Measurements from ENCODE around the gene OR6K2. TPM values are rescaled to one million over a fixed set of nuclear protein-coding genes. Genes with fewer than 3 reads are reported as not detected.
"Not testable (repeated sequence)": the region's sequence is repeated elsewhere in the genome, so short reads cannot be mapped to it uniquely, and the experiment has no call there.

OR6K2 gene, protein sequence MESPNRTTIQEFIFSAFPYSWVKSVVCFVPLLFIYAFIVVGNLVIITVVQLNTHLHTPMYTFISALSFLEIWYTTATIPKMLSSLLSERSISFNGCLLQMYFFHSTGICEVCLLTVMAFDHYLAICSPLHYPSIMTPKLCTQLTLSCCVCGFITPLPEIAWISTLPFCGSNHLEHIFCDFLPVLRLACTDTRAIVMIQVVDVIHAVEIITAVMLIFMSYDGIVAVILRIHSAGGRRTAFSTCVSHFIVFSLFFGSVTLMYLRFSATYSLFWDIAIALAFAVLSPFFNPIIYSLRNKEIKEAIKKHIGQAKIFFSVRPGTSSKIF
- not detected for polyA plus RNA-seq (ENCODE audit: insufficient read length in 4 of 4)

DNA sequence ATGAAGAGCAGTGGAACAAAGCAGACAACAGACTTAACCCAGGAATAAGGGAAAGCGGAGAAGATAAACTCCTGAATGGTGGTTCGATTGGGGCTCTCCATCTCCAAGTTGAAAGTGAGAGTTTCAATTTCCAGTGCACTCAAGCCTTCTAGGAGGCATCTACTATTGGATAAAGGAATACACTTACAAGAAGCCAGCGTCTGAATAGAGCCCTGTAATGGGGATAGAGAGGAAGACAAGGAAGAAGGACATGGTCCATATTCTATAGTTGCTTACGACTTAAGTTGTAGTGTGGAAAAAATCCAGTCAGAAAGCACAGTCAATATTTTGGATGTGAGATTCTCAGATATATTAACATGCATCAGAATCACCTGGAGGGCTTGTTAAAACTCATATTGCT, at the start of gene OR6K2:
Gene OR6K2 (minus strand): TSS at position 101 of the 400 bp plus-strand sequence. CDS start 0 bp downstream, at position 101.
- DNase-seq (ENCODE audit: low read depth in 4 of 4, low spot score in 2 of 4) = no peak

GRCh38 chr1:158735848-158736247, 35.4 kb upstream of the OR6K2 start:
- no peak for DNase-seq (ENCODE audit: low read depth in 4 of 4, low spot score in 2 of 4)

- DNase-seq (ENCODE audit: low read depth in 4 of 4, low spot score in 2 of 4) = no peak
Measured at GRCh38 chr1:158732524-158732923, 32.1 kb upstream of the OR6K2 start.

DNA sequence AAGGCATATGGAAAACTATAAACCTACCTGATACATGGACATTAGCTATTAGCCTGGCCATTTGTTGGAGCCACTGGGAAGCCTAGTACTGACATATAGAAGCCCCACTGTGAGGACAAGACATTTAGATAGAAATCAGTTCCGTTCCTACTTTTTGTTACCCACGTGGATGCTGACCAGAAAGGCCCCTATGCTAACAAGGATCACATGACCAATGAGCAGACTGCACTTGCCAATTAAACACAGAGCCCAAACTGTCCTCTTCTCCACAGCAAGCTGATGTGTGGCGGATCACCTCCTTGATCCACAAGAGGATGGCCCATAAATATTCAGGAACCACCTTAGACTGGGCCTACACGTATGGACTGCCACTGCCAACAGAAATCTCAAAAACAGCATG, 31.3 kb upstream of the OR6K2 start:
- no peak for DNase-seq (ENCODE audit: low read depth in 4 of 4, low spot score in 2 of 4)

DNA sequence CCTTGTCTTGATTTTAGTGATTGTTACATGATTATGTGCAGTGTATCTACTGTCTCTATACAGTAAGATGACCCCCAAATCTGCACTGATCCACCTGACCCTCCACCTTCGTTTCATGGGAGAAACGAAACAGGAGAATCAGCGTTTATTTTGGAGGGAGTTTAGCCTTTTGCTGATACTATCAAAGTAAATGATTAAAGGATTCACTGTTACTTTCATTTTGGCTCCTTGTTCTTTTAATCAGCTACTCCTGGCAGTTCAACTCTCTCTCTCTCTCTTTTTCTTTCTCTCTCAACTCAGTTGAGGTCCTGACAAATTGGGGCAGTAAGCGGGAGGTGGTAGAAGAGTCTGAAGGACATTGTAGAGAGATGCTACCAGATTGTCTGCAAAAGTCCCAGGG, 30.0 kb upstream of the OR6K2 start:
- no peak for DNase-seq (ENCODE audit: low read depth in 4 of 4, low spot score in 2 of 4)

GRCh38 chr1:158728510-158729225, 28.2 kb upstream of the OR6K2 start:
- no peak for DNase-seq (ENCODE audit: low read depth in 4 of 4, low spot score in 2 of 4)

- no peak for DNase-seq (ENCODE audit: low read depth in 4 of 4, low spot score in 2 of 4)
Measured at GRCh38 chr1:158724442-158724841, 24.0 kb upstream of the OR6K2 start.

- DNase-seq (ENCODE audit: low read depth in 4 of 4, low spot score in 2 of 4) = no peak
Measured at GRCh38 chr1:158720620-158721019, 20.2 kb upstream of the OR6K2 start, which contains the start of gene OR6K3. OR6K3 (minus strand) TSS chr1:158720720; CDS start chr1:158718115, 2,605 bp downstream.

DNA sequence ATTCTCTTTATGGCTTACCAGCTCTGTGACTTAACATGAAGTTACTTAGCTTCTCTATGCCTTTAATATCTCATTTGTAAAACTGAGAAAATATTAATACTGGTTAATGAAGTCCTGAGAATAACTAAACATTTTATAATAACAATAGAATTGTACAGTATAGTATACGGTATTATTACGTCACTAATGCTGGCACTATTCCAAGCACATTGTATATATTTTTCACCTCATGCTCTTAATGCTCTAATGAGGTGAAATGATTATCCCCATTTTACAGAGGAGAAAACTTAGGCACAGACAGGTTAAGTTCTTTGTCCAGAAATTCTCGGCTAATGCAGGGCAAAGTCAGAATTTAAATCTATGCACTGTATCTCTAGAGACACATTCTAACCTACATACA, 19.2 kb upstream of the OR6K2 start:
- no peak for DNase-seq (ENCODE audit: low read depth in 4 of 4, low spot score in 2 of 4)

DNA sequence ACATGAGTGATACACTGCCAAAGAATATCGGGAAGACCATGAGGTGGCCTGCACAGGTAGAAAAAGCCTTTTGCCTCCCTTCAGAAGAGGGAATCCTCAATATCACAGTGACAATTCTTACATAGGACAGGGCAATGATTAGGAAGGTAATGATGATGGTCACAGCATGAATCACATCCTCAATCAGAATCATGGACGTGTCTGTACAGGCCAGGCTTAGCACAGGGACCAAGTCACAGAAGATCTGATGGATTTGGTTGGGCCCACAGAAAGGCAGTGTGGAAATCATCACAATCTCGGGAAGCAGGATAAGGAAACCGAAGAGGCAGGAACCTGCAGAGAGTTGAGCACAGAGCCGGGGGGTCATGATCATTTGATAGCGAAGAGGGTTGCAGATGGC, 16.9 kb upstream of the OR6K2 start:
- no peak for DNase-seq (ENCODE audit: low read depth in 4 of 4, low spot score in 2 of 4)

DNA sequence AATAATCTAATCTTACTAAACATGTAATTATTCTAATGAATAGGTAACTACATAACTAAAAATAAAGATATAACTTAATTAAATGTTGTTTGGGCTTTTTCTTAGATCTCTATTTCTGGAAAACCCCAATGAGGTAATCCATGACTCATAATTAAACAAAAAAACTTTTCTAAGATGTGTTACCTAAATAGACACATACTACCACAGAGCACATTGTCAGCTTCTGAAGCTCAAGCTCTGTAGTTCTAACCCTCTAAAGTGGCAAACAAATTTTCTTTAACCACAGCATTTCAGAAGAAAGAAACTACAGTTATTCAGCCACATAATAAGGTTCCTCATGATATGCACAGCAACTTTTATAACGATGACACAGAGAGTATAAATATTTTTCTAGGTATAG, 15.9 kb upstream of the OR6K2 start:
- no peak for DNase-seq (ENCODE audit: low read depth in 4 of 4, low spot score in 2 of 4)

DNA sequence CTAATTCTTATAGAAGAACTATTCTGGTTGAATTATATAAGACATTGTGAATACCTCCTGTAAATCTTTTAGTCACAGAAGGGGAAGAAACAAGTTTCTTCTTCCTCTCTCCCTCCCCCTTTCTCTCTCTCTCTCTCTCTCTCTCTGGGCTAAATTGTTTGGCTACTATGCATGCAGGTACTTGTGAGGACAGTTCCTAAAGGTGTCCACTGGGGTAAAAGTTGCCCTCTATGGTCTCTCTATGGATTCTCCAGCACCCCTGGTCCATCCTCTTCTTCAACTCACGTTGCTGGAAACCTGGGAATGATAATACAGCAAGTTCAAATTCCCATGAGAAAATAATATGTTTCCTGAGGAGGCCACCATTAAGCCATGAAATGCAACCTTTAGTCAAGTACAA, 14.3 kb upstream of the OR6K2 start:
- no peak for DNase-seq (ENCODE audit: low read depth in 4 of 4, low spot score in 2 of 4)

- DNase-seq (ENCODE audit: low read depth in 4 of 4, low spot score in 2 of 4) = no peak
Measured at GRCh38 chr1:158711098-158711497, 10.6 kb upstream of the OR6K2 start.

- no peak for DNase-seq (ENCODE audit: low read depth in 4 of 4, low spot score in 2 of 4)
Measured at GRCh38 chr1:158706096-158706495, 5.6 kb upstream of the OR6K2 start.

DNA sequence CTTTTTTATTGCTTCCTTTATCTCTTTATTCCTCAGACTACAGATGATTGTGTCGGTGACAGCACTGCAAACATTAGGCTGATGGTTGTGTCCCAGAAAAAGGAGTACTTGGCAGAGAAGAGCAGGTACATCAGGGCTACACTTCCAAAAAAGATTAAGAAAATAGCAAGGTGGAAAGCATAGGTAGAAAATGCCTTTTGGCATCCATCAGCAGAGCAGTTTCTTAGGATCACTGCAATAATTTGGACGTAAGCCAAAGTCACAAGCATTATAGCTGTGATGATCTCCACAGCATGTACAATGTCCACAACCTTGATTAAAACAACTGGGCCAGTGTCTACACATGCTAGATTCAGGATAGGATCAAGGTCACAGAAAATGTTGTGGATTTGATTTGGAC, 5.9 kb downstream of the OR6K2 start:
- DNase-seq (ENCODE audit: low read depth in 4 of 4, low spot score in 2 of 4) = no peak

- no peak for DNase-seq (ENCODE audit: low read depth in 4 of 4, low spot score in 2 of 4)
Measured at GRCh38 chr1:158692356-158692755, 8.1 kb downstream of the OR6K2 start.

GRCh38 chr1:158691907-158692306, 8.5 kb downstream of the OR6K2 start:
- no peak for DNase-seq (ENCODE audit: low read depth in 4 of 4, low spot score in 2 of 4)

DNA sequence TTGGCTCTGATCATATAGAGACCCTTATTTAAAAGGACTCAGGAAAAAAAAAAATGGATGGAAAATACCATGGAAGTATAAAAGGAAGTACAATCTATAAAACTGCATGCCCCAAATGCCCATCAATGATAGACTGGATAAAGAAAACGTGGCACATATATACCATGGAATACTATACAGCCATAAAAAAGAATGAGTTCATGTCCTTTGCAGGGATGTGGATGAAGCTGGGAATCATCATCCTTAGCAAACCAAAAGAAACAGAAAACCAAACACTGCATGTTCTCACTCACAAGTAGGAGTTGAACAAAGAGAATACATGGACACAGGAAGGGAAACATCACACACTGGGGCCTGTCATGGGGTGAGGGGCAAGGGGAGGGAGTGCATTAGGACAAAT, 9.3 kb downstream of the OR6K2 start:
- not testable (repeated sequence) for DNase-seq (ENCODE audit: low read depth in 4 of 4, low spot score in 2 of 4)

DNA sequence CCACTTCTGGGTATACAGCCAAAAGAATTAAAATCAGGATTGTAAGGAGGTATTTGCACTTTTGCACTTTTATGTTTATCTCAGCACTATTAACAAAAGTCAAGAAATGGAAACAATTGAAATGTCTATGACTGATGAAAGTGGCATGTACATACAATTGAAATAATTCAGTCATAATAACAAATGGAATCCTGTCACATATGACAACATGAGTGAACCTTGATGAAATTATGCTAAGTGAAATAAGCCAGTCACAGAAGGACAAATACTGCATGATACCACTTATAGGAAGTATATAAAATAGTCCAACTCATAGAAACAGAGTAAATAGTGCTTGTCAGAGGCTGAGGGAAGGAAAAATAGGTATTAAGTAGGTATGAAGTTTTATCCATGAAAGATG, 10.6 kb downstream of the OR6K2 start:
- no peak for DNase-seq (ENCODE audit: low read depth in 4 of 4, low spot score in 2 of 4)

DNA sequence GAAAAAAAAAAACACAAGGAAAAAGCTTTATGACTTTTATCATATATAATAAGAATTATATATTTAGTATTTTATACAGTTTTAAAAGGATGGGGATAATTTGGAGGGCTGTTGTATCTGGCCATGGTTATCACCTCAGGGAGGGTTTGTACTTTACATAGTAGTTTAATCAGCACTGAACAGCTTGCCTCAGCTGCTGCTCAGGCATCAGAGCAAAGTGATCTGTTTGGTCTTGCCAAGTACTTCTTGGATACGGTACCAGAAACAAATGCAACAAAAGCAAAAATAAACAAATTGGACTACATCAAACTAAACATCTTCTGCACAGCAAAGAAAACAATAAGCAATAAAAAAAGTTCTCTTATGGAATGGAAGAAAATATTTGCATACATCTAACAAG, 11.3 kb downstream of the OR6K2 start:
- DNase-seq (ENCODE audit: low read depth in 4 of 4, low spot score in 2 of 4) = no peak

- DNase-seq (ENCODE audit: low read depth in 4 of 4, low spot score in 2 of 4) = not testable (repeated sequence)
Measured at GRCh38 chr1:158688343-158688742, 12.1 kb downstream of the OR6K2 start.

DNA sequence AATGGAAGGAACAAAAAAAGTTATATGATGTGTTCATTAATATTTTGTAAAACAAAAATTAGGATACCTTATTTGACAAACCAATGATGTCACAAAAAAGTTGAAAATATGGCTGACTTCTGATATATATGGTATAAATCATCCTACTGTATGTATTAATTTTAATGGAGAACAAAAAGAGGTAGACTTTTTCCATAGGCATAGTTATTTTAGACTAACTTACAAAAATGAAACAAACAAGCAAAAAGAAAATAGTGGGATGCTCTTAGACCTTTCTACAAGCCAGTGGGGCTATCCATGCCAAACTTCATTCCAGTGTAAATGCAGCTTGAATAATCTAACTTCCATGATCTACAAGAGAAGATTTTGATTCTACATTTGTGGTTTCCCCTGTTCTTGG, 13.4 kb downstream of the OR6K2 start:
- no peak for DNase-seq (ENCODE audit: low read depth in 4 of 4, low spot score in 2 of 4)
